HG03139 (cell line): ENCODE results near the gene ANP32D.
"Not testable (repeated sequence)": the region's sequence is repeated elsewhere in the genome, so short reads cannot be mapped to it uniquely, and the experiment has no call there.

Experiments
- ATAC-seq: cut with Tn5 transposase; IDR thresholded peaks from one replicate; pipeline ENCODE4 v1.9.1; 2021; ENCODE audit not compliant: unreplicated experiment

Gene ANP32D

DNA sequence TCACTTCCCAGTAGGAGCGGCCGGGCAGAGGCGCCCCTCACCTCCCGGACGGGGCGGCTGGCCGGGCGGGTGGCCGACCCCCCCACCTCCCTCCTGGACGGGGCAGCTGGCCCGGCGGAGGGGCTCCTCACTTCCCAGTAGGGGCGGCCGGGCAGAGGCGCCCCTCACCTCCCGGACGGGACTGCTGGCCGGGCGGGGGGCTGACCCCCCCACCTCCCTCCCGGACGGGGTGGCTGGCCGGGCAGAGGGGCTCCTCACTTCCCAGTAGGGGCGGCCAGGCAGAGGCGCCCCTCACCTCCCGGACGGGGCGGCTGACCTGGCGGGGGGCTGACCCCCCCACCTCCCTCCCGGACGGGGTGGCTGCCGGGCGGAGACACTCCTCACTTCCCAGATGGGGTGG lies 27.9 kb downstream of the ANP32D start:
- ATAC-seq: not testable (repeated sequence)

DNA sequence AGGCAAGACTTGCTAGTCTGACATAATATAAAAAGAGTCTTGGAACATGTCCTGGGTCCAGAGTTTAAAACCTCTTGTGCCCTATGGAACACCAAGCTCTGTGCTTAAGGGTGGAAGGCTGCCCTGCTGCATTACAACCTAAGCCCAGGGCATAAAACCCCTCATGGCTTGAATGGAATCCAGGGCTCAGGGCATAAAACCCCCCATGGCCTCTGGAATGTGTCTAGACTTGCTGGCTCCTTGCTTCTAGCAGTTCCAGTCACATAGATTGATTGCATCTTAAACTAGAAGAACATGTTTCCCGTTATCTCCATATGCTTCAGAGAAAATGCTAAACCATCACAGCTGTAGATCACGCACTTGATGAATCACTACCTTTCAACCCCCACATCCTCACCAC lies 34.5 kb downstream of the ANP32D start:
- not testable (repeated sequence) for ATAC-seq

- ATAC-seq: no peak
Measured at GRCh38 chr12:48508987-48509386, 36.6 kb downstream of the ANP32D start.

DNA sequence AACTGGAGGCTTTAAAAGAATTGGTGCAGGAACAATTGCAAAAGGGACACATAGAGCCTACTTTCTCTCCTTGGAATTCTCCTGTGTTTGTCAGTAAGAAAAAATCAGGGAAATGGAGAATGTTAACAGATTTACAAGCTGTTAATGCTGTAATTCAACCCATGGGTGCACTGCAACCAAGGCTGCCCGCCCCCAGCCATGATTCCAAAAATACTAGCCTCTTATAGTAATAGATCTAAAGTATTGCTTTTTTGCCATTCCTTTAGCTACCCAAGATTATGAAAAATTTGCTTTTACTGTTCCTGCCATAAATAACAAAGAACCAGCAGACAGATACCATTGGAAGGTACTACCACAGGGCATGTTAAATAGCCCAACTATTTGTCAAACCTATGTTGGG lies 37.8 kb downstream of the ANP32D start:
- no peak for ATAC-seq

- ATAC-seq: peak; percentile 63
Measured at GRCh38 chr12:48512855-48513254, 40.5 kb downstream of the ANP32D start.

GRCh38 chr12:48514728-48515127 lies 42.4 kb downstream of the ANP32D start:
- ATAC-seq: no peak

DNA sequence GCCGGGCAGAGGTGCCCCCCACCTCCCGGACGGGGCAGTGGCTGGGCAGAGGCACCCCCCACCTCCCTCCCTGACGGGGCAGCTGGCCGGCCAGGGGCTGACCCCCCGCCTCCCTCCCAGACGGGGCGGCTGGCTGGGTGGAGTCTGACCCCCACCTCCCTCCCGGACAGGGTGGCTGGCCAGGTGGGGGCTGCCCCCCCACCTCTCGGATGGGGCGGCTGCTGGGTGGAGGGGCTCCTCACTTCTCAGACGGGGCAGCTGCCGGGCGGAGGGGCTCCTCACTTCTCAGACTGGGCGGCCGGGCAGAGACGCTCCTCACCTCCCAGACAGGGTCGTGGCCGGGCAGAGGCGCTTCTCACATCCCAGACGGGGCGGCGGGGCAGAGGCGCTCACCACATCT lies 48.0 kb downstream of the ANP32D start:
- not testable (repeated sequence) for ATAC-seq
